Measurements from ENCODE around the gene OR10A2. TPM values are rescaled to one million over a fixed set of nuclear protein-coding genes. Genes with fewer than 3 reads are reported as not detected.
"Not testable (repeated sequence)": the region's sequence is repeated elsewhere in the genome, so short reads cannot be mapped to it uniquely, and the experiment has no call there.

Gene OR10A2
- total RNA-seq, 1 donor from 2014 or later, result not detected

- no peak overlapping the region for H3K4me3 Mint-ChIP-seq (ENCODE audit: low read depth)
Observed at GRCh38 chr11:6894097-6894496, 31.2 kb downstream of the OR10A2 start.

DNA sequence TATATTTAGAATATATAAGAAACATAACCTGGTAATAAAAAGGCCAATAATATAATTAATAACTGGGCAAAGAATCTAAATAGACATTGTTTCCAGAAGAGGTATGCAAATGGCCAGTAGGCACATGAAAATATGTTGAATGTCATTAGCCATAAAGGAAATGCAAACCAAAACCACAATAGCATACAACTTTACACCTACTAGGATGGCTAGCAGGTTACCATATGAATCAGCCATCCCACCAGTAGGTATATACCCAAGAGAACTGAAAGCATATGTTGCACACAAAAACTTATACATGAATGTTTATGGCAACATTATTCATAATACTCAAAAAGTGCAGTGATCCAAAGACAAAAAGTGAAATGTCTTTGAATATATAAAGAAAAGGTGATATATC, 32.2 kb downstream of the OR10A2 start:
- Mint-ChIP-seq H3K27ac (no peak overlapping the region), H3K4me1 (ENCODE audit: low read depth) (no peaks in the 10 kb centered on the region), H3K4me3 (ENCODE audit: low read depth) (no peak overlapping the region), H3K9me3 (ENCODE audit: low read depth) (no peaks in the 10 kb centered on the region), H3K36me3 (ENCODE audit: insufficient read depth) (no peaks in the 10 kb centered on the region), H3K27me3 (no peaks in the 10 kb centered on the region)
- TF ChIP-seq CTCF (IDR thresholded peaks at IDR 0.05; ENCODE audit: unreplicated experiment), result no peak
- no peak for DNase-seq (ENCODE audit: low spot score, unreplicated experiment)

More at GRCh38 chr11:6894097-6894496, 31.2 kb downstream of the OR10A2 start:
- no peak for DNase-seq (ENCODE audit: low spot score, unreplicated experiment)
- TF ChIP-seq CTCF (IDR thresholded peaks at IDR 0.05; ENCODE audit: unreplicated experiment), result no peak
- Mint-ChIP-seq H3K36me3 (ENCODE audit: insufficient read depth) (no peaks in the 10 kb centered on the region), H3K27ac (no peak overlapping the region), H3K27me3 (no peaks in the 10 kb centered on the region), H3K9me3 (ENCODE audit: low read depth) (no peaks in the 10 kb centered on the region), H3K4me1 (ENCODE audit: low read depth) (no peaks in the 10 kb centered on the region)

DNA sequence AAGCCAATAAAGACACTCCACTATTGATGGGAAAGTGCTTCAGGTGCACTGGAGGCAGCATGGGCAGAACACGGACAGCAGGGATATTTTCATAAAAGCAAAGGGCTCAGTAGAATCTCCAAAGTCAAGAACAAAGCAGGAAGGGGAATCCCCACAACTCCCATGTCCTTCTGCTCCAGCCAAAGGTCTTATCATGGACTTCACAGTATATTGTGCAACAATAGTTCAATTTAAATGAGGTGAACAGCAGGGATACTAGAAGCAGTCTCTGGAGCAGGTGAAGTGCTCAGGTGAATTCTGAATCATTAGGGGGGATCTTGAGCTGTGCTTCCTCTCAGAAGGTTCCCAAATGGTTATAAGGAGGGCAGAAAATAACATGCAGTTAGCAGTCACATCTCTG, 36.1 kb downstream of the OR10A2 start:
- Mint-ChIP-seq H3K4me3 (ENCODE audit: low read depth) (no peak overlapping the region), H3K27ac (no peak overlapping the region), H3K27me3 (no peaks in the 10 kb centered on the region), H3K36me3 (ENCODE audit: insufficient read depth) (no peaks in the 10 kb centered on the region), H3K4me1 (ENCODE audit: low read depth) (no peaks in the 10 kb centered on the region), H3K9me3 (ENCODE audit: low read depth) (no peaks in the 10 kb centered on the region)
- no peak for DNase-seq (ENCODE audit: low spot score, unreplicated experiment)
- no peak for TF ChIP-seq CTCF (IDR thresholded peaks at IDR 0.05; ENCODE audit: unreplicated experiment)

GRCh38 chr11:6900327-6900999, 37.6 kb downstream of the OR10A2 start:
- Mint-ChIP-seq H3K4me3 (ENCODE audit: low read depth) (no peak overlapping the region), H3K36me3 (ENCODE audit: insufficient read depth) (no peaks in the 10 kb centered on the region), H3K9me3 (ENCODE audit: low read depth) (no peaks in the 10 kb centered on the region), H3K27me3 (no peaks in the 10 kb centered on the region), H3K4me1 (ENCODE audit: low read depth) (no peaks in the 10 kb centered on the region), H3K27ac (no peak overlapping the region)
- DNase-seq (ENCODE audit: low spot score, unreplicated experiment), result no peak
- no peak for TF ChIP-seq CTCF (IDR thresholded peaks at IDR 0.05; ENCODE audit: unreplicated experiment)

- not testable (repeated sequence) for H3K4me3 Mint-ChIP-seq (ENCODE audit: low read depth); H3K27me3 Mint-ChIP-seq; DNase-seq (ENCODE audit: low spot score, unreplicated experiment); H3K9me3 Mint-ChIP-seq (ENCODE audit: low read depth); H3K27ac Mint-ChIP-seq; H3K36me3 Mint-ChIP-seq (ENCODE audit: insufficient read depth); H3K4me1 Mint-ChIP-seq (ENCODE audit: low read depth)
Observed at GRCh38 chr11:6904804-6905203, 41.9 kb downstream of the OR10A2 start.

DNA sequence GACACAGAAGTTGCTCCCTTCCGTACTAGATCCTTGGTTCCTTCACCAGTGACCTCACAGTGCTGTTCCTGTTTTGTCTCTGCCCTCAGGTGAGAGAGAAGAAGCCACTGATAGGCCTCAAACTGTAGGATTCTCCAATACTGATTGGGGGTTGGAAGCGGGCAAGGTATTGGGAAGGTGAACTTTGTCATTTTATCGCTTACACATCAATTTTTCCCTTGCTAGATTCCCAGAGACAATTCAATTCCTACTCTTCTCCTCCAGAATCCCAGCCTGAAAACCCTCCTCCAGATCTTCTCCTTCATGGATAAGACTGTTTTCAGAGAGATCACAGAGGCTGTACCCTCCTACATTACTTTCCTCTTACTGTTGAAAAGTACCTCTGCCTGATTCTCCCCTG, 48.5 kb downstream of the OR10A2 start:
- Mint-ChIP-seq H3K27ac (no peak overlapping the region), H3K27me3 (no peaks in the 10 kb centered on the region), H3K9me3 (ENCODE audit: low read depth) (no peaks in the 10 kb centered on the region), H3K4me3 (ENCODE audit: low read depth) (no peak overlapping the region), H3K4me1 (ENCODE audit: low read depth) (no peaks in the 10 kb centered on the region), H3K36me3 (ENCODE audit: insufficient read depth) (no peaks in the 10 kb centered on the region)
- no peak for TF ChIP-seq CTCF (IDR thresholded peaks at IDR 0.05; ENCODE audit: unreplicated experiment)
- DNase-seq (ENCODE audit: low spot score, unreplicated experiment), result no peak
